Ishikawa (cell line): Measurements from ENCODE around the gene PRR11.

ENCODE experiments used
- CEBPB ChIP-seq: IDR thresholded peaks from 2 replicates; pipeline ENCODE4 v1.6.1; 2012
- EP300 ChIP-seq: IDR thresholded peaks from 2 replicates; pipeline ENCODE4 v1.6.1; 2012; ENCODE audit warnings: borderline replicate concordance
- RAD21 ChIP-seq: IDR thresholded peaks from 2 replicates; pipeline ENCODE4 v1.6.1; 2012; ENCODE audit warnings: low read depth
- REST ChIP-seq: IDR thresholded peaks from 2 replicates; pipeline ENCODE4 v1.6.1; 2012; ENCODE audit warnings: low read depth, mild to moderate bottlenecking
- TCF12 ChIP-seq: IDR thresholded peaks from 2 replicates; pipeline ENCODE4 v1.6.1; 2012; ENCODE audit warnings: low read depth
- TEAD4 ChIP-seq: IDR thresholded peaks from 2 replicates; pipeline ENCODE4 v1.6.1; 2012
- YY1 ChIP-seq: IDR thresholded peaks from 2 replicates; pipeline ENCODE4 v1.6.1; 2012; ENCODE audit warnings: low read depth

- TF ChIP-seq TCF12, result no peak
- no peak for TF ChIP-seq CEBPB
- TF ChIP-seq EP300, result no peak
- TF ChIP-seq RAD21, result no peak
- TF ChIP-seq TEAD4, result no peak
- no peak for TF ChIP-seq REST
- TF ChIP-seq YY1, result no peak
Observed at GRCh38 chr17:59139939-59140338, 15.6 kb upstream of the PRR11 start.
